Left hindlimb (tissue), 1 donor: ENCODE data around the gene CD3E.

ENCODE experiments used
- DNase-seq: peaks from one replicate; pipeline ENCODE4 v3.0.0-alpha.2; 2018

CD3E gene

DNA sequence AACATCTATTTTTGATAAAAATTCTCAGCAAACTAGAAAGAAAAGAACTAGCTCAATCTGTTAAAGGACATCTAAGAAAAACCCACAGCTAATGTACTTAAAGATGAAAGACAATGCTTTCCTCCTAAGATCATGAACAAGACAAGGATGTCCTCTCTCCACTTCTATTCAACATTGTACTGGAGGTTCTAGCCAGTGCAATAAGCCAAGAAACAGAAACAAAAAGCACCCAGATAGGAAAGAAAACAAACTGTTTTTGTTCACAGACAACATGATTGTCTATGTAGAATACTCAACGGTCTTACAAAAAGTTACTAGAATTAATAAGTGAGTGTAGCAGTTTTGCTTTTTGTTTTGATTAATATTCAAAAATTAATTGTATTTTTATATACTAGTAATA, 30.2 kb downstream of the CD3E start:
- DNase-seq, result no peak

DNA sequence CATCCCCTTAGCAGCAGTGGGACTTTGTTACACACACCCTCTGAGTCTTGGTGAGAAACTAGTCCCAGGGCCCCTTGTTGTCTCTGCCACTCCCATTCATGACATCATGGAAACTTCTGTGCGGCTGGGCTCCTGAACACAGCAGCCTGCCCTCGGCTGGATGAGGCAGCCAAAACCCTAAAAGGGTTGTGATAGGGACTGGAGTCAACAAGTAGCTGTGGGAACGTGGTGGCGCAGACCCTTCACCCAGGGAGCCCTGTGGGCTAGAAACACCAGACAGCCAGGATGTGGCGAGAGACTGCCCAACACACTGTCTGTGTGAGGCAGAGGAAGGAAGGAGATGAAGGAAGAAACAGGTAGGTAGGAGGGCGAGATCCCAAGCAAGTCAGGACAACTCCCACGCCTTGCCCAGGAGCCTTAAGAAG, 34.1 kb downstream of the CD3E start:
- DNase-seq, result no peak

DNA sequence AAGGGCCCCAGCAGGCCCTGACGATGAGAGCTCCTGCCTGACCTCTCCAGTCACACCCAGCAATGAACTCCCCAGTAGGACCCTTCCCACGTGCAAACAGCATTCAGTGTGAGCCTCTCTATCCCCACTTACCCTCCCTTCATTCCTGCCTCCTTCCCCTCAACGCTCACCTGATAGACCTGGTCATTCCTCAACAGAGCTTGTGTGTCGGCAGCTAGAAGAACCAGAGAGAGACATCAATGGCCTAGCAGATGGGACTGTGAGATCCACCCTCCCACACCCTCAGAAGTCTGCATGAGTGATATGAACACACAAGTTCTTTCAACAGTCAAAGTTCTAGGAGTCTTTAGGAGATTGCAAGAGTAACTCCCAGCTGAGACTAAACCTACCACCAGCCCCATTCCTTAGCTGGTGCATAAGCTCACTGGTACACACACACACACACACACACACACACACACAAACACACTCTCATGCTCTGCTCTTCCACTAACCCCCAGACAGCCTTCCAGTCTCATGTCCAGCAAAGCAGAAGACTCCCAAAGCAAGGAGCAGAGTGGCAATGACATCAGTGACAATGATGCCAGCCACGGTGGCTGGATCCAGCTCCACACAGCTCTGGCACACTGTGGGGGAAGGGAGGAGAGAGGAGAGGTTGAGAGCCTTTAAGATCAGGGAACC, 34.9 kb downstream of the CD3E start:
- no peak for DNase-seq

DNA sequence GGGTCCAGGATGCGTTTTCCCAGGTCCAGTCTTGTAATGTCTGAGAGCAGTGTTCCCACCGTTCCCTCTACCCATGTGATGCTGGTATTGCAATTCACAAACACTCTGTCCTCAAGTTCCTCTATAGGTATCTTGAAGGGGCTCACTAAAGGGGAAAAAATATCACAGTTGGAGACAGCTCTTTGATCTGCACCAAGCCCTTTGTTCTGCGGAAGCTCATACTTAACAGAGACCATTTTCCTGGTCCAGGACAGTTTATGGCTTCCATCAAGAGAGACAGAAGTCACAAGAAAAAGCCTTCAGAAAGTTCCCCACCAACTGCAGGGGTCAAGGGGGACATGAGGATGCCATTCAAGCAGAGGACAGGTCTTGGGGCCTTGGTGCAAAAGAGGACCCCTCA, 35.9 kb downstream of the CD3E start:
- no peak for DNase-seq

DNA sequence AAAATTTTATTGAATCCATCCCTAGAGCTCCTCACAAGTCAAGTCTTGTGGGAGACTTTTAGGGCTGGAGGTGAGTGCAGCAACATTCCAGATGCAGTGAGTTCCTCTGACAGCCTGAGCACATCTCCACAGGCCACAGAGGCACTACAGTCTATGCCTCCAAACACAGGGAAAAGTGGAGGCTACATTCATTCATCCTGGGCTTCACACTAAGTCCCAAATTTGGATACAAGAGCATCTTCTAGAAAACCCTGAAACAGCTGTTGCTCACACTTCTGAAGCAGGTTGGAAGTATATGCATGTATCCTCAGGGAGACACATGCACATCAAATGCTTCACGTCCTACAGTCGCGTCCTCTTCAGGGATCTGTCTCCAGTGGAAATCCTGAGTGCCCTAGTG, 36.7 kb downstream of the CD3E start:
- DNase-seq, result no peak

DNA sequence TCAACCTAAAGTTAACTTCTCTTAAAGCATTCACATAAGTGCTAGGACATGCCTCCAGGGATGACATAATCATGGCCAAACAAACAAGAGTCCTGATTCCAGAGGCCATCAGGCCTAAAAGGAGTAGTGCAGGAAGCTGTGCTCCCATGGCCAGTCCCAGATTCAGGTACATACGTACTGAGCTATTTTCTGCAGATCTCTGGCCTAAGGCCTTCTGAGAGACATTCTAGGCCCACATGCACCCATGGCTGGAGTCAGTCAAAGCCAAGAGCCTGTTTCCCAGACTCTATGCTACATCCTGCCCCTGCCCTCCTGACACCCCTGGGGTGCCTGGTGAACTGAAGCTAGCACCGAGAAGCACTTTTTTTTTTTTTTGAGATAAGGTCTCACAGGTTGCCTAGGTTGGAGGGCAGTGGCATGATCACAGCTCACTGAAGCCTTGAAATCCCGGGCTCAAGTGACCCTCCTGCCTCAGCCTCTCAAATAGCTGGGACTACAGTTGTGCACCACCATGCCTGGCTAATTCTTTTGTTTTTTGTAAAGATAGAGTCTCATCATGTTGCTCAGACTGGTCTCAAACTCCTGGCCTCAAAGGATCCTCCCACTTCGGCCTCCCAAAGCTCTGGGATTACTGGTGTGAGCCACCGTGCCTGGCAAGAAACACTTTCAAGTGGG, 37.4 kb downstream of the CD3E start:
- no peak for DNase-seq

DNA sequence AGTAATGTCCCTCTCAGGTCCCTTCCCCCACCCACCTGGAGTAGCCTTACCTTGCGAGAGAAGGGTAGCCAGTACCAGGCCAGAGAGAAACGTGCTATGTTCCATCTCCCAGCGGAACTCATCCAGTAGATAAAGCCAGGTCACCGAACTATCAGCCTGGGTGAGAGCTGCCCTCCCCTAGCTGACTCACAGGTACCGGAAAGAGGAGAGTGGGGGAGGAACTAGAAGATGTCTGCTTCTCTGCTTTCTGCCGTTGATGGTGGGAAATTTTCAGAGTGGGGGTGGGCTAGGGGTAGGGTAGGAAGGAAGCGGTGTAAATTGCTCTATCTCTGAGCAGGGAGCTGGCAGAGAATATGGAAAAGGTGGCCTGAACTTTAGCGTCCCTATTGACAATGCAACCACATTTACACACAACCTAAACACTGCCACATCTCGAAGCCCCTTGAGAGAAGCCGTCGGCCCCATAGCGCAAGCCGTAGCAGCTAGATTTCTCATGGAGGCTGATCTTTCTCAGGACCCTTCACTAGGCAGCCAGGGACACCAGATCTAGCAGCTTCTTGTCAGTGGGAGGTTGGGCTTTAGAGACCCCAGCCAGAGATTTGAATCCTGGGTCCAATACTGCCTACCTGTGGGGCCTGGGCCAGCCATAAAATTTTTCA, 38.1 kb downstream of the CD3E start, which contains the start of gene CD3D:
Gene CD3D (minus strand): TSS at position 203 of the 659 bp plus-strand sequence. CDS start 98 bp downstream, at position 105.
- no peak for DNase-seq

DNA sequence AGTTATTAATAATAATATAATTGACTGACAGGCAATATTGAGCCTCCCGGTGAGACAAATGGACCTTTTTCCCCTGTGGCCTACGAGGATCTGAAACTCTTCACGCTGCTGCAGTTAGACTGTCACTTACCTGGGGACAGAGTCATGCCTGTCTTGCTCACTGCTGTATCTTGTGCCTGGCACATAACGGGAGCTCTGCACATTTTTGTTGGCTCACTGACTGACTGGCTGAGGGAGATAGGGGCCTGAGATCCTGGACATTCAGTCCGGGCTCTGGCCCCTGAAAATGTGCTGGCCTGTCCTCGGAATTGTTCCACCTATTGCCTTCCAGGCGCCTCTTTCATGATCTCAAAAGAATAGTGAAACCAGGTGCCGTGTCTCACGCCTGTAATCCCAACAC, 38.7 kb downstream of the CD3E start:
- DNase-seq, result no peak

DNA sequence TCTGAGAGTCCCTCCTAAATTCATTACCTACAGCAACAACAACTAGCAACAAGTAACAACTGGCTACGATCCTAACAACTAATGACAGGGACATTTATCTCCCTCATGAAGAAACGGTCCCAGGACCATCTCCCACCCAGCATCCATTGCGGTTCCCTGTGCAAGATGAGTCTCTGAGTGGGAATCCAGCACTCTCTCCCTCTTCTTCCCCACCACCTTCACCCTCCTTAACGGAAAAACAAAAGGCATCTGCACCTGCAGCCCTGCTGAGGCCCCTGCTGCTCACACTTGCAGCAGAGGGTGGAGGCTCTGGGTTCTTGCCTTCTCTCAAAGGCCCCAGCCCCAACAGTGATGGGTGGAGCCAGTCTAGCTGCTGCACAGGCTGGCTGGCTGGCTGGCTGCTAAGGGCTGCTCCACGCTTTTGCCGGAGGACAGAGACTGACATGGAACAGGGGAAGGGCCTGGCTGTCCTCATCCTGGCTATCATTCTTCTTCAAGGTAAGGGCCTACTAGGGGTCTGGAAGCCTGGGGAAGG, 39.5 kb downstream of the CD3E start, which contains the start of gene CD3G:
Gene CD3G (plus strand): TSS at position 364 of the 535 bp plus-strand sequence. CDS start 80 bp downstream, at position 444.
- DNase-seq, result no peak

DNA sequence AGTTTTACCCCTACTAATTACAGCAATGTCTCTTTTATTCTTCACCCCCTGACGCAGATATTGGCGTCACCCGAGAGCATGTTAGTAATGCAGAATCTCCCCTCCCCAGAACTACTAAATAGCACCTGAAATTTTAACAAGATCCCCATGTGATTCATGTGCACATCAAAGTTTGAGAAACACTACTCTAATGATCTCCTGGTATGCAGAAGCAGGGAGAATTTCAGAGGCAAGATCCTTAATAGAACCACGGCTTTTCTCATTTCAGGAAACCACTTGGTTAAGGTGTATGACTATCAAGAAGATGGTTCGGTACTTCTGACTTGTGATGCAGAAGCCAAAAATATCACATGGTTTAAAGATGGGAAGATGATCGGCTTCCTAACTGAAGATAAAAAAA, 44.9 kb downstream of the CD3E start:
- no peak for DNase-seq

DNA sequence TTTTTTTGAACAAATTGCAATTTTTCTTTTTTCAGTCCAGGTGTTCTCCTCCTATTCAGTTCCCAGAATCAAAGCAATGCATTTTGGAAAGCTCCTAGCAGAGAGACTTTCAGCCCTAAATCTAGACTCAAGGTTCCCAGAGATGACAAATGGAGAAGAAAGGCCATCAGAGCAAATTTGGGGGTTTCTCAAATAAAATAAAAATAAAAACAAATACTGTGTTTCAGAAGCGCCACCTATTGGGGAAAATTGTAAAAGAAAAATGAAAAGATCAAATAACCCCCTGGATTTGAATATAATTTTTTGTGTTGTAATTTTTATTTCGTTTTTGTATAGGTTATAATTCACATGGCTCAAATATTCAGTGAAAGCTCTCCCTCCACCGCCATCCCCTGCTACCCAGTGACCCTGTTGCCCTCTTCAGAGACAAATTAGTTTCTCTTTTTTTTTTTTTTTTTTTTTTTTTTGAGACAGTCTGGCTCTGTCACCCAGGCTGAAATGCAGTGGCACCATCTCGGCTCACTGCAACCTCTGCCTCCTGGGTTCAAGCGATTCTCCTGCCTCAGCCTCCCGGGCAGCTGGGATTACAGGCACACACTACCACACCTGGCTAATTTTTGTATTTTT, 48.7 kb downstream of the CD3E start:
- DNase-seq, result no peak

DNA sequence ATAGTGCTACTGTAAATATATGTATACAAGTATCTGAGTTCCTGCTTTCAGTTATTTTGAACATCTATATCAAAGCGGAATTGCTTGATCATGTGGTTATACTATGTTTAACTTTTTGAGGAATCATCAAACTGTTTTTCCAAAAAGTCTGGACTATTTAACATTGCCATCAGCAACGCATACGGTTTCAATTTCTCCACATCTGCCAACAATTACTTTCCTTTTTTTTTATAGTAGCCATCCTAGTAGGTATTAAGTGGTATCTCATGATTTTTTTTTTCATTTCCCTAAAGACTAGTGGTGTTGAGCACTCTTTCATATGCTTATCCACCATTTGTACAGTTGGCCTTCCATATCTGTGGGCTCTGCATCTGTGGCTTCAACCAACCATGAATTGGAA, 53.5 kb downstream of the CD3E start:
- no peak for DNase-seq

DNA sequence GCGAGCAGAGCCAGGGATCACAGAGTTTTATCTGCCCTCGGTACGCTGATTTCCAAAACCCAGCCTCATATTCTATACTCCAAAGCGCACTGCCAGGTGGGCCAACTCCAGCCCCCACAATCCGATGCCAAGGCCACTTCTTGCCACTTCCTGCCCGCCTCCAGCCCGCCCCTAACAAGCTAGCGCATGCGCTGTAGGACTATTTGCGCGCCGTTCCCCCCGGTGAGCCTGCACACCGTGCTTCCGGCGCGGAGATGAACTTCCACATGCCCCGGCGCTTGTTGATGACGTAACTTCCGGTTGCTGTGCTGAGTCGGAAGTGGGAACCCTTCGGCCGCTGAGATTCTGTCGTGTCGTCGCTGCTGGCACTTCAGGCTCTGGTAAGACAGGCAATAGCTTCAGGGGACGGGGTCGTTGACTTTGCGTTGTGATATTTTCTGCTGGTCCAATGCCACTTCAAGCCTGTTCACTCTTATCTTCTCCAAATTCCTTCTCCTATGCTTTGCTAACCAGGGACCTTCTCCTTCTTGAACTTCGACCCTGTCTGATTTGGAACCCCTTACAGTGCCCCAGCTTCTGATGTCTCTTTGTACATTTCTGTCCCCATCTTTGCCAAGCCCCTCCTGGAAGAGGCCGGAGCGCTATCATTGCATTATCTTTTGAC, 54.9 kb downstream of the CD3E start, which contains the start of gene UBE4A:
Gene UBE4A (plus strand): TSS at position 306 of the 664 bp plus-strand sequence. CDS start 5,481 bp downstream, outside the sequence.
- DNase-seq, result peak; percentile 93

DNA sequence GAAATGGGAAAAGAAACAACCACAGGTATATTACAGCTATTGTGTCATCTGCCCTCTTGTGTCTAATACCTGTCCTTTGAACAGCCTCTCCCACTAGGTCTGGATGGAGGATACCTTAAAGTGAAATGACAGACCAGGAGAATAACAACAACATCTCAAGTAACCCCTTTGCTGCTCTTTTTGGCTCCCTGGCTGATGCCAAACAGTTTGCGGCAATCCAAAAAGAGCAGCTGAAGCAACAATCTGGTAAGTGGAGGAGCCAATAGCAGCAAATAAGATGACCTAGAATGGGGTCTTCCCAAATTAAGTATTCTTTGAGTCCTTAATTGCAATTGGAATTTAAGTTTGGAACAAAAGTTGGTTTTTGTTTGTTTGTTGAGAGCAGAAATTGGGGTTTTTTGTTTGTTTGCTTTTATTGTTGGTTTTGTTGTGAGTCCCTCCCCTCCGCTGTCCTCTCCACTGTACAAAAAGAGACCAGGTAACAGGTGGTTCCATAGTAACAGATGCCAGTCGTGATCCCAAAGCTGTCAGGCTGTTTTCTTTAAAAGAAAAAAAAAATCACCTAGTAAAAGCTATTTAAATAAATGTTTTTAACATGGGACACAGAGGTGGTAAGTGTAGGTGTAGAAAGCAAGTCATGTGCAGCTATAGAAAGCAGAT, 60.6 kb downstream of the CD3E start:
- no peak for DNase-seq
